ENCODE data around the gene CSPG4. TPM values are rescaled to one million over a fixed set of nuclear protein-coding genes. Genes with fewer than 3 reads are reported as not detected.

CSPG4 gene
- total RNA-seq, 1 donor from 2014 or later: 15.0 TPM

DNA sequence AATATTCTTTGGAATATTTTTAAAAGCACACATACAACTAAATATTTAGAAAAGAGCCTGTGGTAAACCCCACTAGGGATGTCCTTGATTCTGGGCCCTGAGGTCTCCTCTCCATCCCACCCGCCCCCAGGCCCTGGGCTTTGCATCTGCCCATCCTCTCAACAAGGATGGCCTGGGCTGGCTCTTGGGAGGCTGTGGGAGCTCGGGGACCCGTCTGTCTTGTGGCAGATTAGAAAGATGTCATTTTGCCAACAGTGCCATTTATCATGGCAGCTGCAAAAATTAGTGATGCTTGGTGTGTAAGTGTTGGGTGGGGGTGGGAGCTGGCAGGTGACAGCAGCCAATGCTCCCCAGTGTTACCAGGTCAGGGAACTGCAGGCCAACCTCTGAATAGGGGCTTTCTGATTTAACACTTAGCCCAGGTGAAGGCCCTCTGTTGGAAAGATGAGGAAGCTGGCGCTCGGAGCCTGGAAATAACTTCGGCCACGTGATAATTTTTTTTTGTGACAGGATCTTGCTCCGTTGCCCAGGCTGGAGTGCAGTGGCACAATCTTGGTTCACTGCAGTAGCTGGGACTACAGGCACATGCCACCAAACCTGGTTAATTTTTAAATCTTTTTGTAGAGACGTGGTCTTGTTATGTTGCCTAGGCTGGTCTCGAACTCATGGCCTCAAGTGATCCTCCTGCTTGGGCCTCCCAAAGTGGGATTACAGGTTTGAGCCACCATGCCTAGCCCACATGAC, 16.9 kb upstream of the CSPG4 start:
- TF ChIP-seq, protein P1, sequence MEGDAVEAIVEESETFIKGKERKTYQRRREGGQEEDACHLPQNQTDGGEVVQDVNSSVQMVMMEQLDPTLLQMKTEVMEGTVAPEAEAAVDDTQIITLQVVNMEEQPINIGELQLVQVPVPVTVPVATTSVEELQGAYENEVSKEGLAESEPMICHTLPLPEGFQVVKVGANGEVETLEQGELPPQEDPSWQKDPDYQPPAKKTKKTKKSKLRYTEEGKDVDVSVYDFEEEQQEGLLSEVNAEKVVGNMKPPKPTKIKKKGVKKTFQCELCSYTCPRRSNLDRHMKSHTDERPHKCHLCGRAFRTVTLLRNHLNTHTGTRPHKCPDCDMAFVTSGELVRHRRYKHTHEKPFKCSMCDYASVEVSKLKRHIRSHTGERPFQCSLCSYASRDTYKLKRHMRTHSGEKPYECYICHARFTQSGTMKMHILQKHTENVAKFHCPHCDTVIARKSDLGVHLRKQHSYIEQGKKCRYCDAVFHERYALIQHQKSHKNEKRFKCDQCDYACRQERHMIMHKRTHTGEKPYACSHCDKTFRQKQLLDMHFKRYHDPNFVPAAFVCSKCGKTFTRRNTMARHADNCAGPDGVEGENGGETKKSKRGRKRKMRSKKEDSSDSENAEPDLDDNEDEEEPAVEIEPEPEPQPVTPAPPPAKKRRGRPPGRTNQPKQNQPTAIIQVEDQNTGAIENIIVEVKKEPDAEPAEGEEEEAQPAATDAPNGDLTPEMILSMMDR (IDR thresholded peaks at IDR 0.05): no peak
- Histone ChIP-seq H3K9me3 (no peaks in the 10 kb centered on the region), H3K36me3 (no peaks in the 10 kb centered on the region), H3K4me3 (no peak overlapping the region), H3K4me1 (peaks cover 19% of the 10 kb centered on the region), H3K27me3 (ENCODE audit: low read depth) (no peaks in the 10 kb centered on the region), H3K27ac (no peak overlapping the region)
- DNase-seq (peak; percentile 25), ATAC-seq (no peak)
- intact Hi-C loops (cut with DNase I): no loop called here

DNA sequence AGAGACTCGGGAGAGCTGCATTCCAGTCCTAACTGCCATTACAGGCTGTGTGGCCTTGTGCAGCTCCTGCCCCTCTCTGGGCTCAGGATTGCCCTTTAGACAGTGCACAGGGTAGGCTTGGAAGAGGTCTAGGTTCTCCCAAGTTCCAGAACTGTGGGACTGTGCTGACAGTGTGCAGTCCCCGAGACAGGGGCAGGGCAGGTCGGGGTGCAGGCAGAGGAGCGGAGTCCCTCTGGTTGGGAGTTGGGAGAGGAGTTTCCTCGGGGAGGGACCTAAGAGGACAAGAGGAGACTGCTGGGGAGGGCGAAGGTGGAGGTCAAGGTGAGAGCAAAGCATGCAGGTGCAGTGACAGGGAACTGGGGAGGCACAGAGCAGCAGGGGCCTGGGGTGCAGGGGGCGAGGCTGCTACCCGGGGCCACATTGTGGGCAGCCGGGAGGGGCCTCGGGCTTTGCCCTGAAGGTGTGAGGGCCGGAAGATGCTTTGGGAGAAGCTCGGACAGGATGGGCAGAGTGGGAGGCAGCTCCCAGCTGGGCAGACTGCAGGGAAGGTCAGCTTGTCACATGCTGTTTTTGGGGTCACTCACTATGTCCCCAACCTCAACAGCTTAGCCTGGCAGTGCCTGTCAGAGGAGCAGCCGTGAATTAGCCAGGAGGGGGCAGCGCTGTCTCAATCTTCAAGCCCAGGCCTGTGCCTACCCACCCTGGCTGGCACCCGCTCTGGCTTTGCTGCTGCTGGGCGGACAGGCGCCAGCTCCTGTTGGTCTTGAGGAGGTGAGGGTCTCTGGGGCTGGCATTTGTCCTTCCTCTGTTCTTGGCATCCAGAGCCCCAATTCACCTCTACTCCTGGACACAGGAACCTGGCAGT, 15.4 kb upstream of the CSPG4 start:
- Histone ChIP-seq H3K36me3 (no peaks in the 10 kb centered on the region), H3K27me3 (ENCODE audit: low read depth) (no peaks in the 10 kb centered on the region), H3K4me1 (peaks cover 30% of the 10 kb centered on the region), H3K9me3 (no peaks in the 10 kb centered on the region), H3K4me3 (no peak overlapping the region), H3K27ac (no peak overlapping the region)
- DNase-seq (peak; percentile 71), ATAC-seq (peak; percentile 17 to 44)
- intact Hi-C loops (cut with DNase I): no loop called here
- TF ChIP-seq, protein P1 (IDR thresholded peaks at IDR 0.05): peak; percentile 64

DNA sequence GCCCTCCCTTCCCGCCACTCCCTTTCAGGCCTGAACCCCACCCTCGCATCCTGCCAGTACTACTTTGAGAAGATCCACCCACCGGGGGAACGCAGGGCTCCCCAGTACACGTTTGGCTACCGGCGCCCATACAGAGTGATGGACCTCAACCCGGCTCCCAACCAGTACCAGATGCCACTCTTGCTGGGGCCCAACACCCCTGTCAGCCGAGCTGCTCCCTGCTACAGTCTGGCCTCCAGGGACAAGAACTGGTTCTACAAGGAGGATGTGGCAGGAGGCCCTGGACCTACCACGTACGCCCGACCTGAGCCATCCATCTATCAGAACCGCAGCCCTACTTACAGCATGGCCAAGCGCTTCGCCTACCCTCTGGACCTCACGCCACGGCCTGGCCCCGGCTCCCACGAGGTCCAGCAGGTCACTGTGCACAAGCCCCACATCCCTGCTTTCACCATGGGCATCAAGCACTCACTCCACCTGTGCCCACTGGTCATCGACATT, 14.4 kb upstream of the CSPG4 start:
- ATAC-seq (no peak), DNase-seq (peak; percentile 39)
- TF ChIP-seq, protein P1 (IDR thresholded peaks at IDR 0.05): no peak
- H3K4me3 ChIP-seq: no peak overlapping the region
- no peaks in the 10 kb centered on the region for H3K9me3 ChIP-seq
- no peaks in the 10 kb centered on the region for H3K27me3 ChIP-seq (ENCODE audit: low read depth)
- peaks cover 20% of the 10 kb centered on the region for H3K4me1 ChIP-seq
- intact Hi-C loops (cut with DNase I): no loop called here
- H3K36me3 ChIP-seq: no peaks in the 10 kb centered on the region
- H3K27ac ChIP-seq: no peak overlapping the region

DNA sequence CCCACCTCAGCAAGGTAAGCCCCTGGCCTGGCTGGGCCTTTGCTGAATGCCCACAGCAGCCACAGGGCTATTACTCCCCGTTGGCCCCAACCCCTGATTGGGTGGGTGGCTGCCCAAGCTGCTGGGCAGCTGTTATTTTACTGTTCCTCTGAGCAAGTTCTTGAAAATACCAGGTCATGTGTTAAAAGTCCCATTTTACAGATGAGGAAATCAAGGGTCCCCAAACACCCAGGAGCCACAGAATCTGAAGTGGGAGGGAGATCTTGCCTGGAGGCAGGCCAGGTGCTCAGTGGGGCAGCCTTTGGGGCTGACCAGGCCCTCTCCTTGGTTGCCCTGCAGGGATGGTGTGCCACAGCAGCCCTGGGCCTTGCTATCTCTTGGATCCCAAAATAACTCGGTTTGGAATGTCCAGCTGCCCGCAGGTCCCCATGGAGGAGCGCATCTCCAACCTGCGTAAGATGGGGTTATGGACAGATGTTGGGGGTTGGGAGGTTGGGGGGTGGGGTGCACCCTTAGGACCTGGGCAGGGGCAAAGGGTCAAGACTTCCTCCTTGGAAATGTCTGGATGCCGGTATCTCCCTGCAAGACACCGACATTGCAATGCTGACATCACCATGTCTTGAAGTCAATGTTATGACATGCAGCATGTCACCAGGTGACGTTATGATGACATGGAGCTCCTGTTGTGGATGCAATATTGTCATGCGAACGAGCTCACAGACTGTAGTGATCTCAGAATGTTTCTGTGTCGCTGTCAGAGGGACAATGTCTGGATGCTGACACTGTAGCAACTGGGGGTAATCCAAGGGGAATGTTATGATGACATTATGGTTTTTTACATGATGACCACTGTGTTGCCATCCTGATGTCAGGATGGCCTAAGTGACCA, 13.3 kb upstream of the CSPG4 start:
- no peaks in the 10 kb centered on the region for H3K27me3 ChIP-seq (ENCODE audit: low read depth)
- intact Hi-C loops (cut with DNase I): no loop called here
- no peak overlapping the region for H3K27ac ChIP-seq
- peaks cover 12% of the 10 kb centered on the region for H3K4me1 ChIP-seq
- H3K4me3 ChIP-seq: no peak overlapping the region
- DNase-seq: peak; percentile 24
- no peaks in the 10 kb centered on the region for H3K36me3 ChIP-seq
- no peak for ATAC-seq
- TF ChIP-seq, protein P1 (IDR thresholded peaks at IDR 0.05): no peak
- H3K9me3 ChIP-seq: no peaks in the 10 kb centered on the region

Measured in lower lobe of right lung (tissue), 2 donors.